ENCODE measurements around the gene HOXA7.

DNA sequence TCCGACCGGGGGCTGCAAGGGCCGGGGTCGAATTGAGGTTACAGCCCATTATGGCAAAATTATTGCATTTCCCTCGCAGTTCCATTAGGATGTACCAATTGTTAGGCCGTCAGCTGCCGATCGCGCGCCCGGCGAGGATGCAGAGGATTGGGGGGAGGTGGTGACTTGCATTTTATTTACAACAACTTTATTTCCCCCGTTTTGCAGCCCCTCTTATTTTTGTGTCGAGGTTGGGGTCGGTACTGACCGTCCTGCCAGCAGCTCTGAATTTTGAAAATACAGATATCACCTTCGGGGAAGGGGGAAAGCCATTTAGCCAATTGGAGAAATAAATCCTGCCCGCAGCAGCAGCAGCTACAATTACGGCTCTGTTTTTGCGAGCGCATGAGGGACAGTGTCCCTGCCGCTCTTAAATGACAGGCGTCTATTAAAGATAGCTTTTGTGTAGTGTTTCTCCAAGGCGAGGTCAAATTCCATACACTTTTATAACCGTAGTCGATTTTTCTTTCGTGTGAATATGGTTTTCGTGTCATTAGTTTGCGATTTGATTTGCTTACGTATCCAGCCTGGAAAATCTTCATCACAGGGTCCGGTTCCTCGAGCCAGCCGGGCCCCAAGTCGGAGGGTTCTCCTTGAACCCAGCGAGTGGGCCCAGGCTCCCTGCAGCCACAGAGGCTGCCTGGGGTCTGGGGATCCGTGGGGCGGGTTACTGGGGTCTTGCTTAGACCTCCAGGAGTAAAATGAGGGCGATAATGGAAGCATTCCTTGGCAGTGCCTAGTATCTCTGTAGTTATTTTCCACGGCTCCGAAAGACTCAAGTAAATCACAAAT lies 12.3 kb downstream of the HOXA7 start:
- TF ChIP-seq CTCF (IDR thresholded peaks at IDR 0.05), result no peak
- TF ChIP-seq POLR2A (IDR thresholded peaks at IDR 0.05), result no peak
